KOPT-K1 (cell line): Measurements from ENCODE around the gene KRT82.

Experiments used
- H3K27ac ChIP-seq: fragments of 200-600 bp; sonication (generic); 2 replicates; pipeline ENCODE4 v1.5.1; 2016; ENCODE audit warnings: antibody characterized with exemption, mild to moderate bottlenecking, low read depth, low read length; ENCODE audit not compliant: poor library complexity, severe bottlenecking
- H3K36me3 ChIP-seq: fragments of 200-600 bp; sonication (generic); 2 replicates; pipeline ENCODE4 v1.5.1; 2017; ENCODE audit warnings: antibody characterized with exemption, mild to moderate bottlenecking, low read length, moderate library complexity; ENCODE audit not compliant: insufficient read depth
- H3K9me3 ChIP-seq: fragments of 200-600 bp; sonication (generic); 2 replicates; pipeline ENCODE4 v1.5.1; 2017; ENCODE audit warnings: antibody characterized with exemption, low read length, mild to moderate bottlenecking; ENCODE audit not compliant: insufficient read depth, poor library complexity, severe bottlenecking

KRT82 gene

DNA sequence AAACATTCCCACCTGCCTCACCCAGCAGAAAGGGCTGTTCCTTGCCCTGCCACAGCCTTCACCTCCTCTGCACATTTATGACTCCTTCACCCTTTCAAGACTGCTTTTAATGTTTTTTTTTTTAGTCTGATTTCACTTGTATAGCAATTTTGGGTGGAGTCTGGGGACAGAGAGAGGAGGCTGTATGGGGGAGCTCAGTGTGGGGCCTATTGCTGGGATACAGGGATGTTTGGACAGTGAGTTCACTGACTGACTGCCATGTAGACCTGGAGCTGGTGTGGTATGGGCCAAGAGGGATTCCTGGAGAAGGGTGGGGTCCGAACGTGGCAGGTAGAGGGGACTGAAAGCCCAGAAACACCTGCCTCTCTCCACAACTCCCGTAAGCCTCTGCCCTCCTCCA lies 36.9 kb downstream of the KRT82 start:
- H3K27ac ChIP-seq, result no peak overlapping the region
- H3K9me3 ChIP-seq, result peaks cover 7% of the 10 kb centered on the region
- no peaks in the 10 kb centered on the region for H3K36me3 ChIP-seq

DNA sequence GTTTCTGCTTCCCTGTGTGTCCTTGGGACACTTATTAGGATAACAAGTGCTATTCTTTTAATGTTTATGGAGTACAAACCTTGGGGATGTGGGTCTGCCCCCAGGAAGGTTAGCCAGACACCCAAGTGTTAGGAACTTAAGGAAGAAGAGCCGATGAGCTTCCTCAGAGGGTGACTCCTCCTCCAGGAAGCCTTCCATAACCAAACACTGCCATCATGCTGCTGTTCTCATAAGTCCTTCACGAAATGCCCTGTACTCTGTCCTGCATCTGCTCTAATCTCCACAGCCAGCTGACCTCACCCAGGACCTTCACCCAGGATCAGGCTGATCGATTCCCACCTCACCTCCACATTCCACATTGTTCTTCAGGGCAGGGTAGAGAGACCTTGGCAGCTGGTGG lies 37.6 kb downstream of the KRT82 start:
- no peaks in the 10 kb centered on the region for H3K9me3 ChIP-seq
- no peaks in the 10 kb centered on the region for H3K36me3 ChIP-seq
- no peak overlapping the region for H3K27ac ChIP-seq

- H3K9me3 ChIP-seq, result no peaks in the 10 kb centered on the region
- no peaks in the 10 kb centered on the region for H3K36me3 ChIP-seq
- no peak overlapping the region for H3K27ac ChIP-seq
Observed at GRCh38 chr12:52367876-52368275, 38.3 kb downstream of the KRT82 start.

DNA sequence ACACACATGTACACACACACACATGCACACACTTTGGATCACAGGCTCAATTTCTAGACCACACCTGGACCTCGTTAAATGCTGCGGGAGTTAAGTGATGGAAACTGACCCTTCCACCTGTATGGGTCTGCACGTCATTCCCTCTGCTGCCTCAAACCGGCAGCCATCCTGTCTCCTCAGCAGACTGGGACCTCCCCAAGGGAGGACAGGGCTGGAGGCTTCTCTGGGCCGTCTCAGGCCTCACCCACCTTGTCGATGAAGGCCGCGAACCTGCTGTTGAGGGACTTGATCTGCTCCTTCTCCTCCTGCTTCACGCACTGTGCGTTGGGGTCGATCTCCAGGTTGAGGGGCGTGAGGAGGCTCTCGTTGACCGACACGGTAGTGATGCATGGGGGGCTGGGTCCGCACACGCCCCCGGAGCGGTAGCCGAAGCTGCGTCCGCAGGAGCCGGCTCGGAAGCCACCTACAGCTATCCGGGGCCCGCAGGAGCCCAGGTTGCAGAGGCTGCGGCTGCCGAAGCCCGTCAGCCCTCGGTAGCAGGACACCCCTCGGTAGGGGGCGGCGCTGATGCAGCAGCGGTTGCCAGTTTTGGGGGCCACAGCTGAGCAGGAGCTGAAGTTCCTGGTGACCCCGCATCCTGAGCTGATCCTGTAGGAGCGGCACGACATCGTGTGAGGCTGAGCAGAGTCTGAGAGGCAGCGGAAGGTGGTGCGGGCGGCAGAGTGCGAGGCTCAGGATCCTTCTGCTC lies 39.2 kb downstream of the KRT82 start, which contains the start of gene KRT85:
Gene KRT85 (minus strand): TSS at position 744 of the 748 bp plus-strand sequence. CDS start 76 bp downstream, at position 668.
- H3K9me3 ChIP-seq, result no peaks in the 10 kb centered on the region
- no peak within 1 kb of the TSS for H3K27ac ChIP-seq
- no peaks in the 10 kb centered on the region for H3K36me3 ChIP-seq

GRCh38 chr12:52364901-52365489 lies 41.1 kb downstream of the KRT82 start:
- Histone ChIP-seq H3K36me3 (no peaks in the 10 kb centered on the region), H3K27ac (no peak overlapping the region), H3K9me3 (no peaks in the 10 kb centered on the region)

DNA sequence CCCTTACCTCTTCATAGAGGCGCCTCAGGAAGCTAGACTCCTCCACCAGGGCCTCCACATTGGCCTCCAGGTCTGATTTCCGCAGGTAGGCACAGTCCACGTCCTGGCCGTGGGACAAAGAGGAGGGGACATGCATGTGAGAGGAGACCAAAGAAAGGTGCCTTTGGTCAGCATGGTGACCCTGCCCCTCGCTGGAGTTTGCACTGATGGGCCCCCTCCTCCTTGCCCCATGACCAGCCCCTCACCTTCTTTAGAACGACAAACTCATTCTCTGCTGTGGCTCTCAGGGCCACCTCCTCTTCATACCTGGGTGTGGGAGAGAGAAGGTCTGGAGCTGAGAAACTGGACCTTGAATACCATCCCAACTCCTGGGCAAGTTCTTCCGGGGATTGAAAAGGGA lies 42.1 kb downstream of the KRT82 start:
- Histone ChIP-seq H3K36me3 (no peaks in the 10 kb centered on the region), H3K27ac (no peak overlapping the region), H3K9me3 (no peaks in the 10 kb centered on the region)

DNA sequence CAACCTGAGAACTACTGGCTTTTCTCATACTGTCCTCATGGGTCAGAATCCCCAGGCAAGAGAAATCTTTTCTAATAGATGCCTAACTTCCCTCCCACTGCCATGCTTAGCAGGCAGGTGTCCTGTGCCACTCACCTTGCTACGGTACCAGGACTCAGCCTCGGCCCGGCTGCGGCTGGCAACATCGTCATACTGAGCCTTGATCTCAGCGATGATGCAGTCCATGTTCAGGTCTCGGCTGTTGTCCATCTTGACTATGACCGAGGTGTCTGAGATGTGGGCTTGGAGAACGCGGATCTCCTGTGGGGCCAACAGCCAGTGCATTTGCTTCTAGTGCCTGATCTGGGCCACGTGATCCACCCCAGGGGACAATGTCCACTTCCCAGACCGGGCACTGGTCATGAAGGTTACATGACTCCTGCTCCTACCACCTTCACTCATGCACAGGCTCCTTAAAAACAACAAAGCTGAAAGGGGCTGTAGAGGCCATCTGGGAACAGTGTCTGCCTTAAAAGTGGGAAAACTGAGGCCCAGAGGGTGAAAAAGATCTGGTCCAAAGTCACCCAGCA lies 42.9 kb downstream of the KRT82 start:
- Histone ChIP-seq H3K36me3 (no peaks in the 10 kb centered on the region), H3K9me3 (no peaks in the 10 kb centered on the region), H3K27ac (no peak overlapping the region)

DNA sequence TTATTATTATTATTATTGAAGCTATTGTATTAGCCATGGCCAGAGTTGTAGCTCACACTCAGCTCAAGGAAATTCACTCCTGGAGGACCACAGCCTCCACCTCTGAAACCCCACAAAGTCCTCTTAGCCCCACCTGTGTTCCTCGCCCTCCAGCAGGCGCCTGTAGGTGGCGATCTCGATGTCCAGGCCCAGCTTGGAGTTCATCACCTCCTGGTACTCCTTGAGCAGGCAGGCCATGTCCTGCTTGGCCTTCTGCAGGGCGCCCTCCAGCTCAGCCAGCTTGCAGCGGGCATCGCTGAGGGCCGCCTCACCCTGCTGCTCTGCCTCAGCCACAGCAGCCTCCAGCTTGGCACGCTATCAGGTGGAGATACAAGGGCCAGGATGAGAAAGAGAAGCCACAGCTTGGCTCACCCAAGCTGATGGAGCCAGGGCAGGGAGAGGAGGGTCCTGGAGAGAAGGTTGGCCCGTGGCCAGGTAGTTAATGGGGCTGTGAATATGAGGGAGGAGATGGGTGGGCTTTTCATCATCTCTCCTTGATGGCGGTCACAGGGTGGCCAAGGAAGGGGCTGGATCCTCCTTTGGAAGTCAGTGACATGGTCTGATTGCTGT lies 43.9 kb downstream of the KRT82 start:
- Histone ChIP-seq H3K36me3 (no peaks in the 10 kb centered on the region), H3K9me3 (no peaks in the 10 kb centered on the region), H3K27ac (no peak overlapping the region)

DNA sequence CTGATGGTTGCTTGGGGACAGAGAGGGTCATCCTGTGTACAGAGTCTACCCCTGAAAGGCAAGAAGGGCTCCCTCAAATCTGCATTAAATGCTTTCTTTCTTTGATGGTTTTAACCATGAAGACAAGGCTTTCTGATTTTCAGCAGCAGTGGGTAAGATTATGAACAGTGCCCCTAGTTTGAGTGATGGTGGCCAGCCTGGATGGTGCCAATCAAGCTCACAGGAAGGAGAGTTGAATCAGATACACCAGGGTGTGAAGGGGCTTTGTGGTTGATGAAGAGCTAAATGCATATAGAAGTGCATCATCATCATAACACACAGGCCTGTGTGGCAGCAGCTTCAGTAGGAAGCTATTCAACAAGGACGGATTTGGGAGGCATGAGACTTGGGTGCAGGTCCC lies 44.6 kb downstream of the KRT82 start:
- Histone ChIP-seq H3K27ac (no peak overlapping the region), H3K36me3 (no peaks in the 10 kb centered on the region), H3K9me3 (no peaks in the 10 kb centered on the region)

DNA sequence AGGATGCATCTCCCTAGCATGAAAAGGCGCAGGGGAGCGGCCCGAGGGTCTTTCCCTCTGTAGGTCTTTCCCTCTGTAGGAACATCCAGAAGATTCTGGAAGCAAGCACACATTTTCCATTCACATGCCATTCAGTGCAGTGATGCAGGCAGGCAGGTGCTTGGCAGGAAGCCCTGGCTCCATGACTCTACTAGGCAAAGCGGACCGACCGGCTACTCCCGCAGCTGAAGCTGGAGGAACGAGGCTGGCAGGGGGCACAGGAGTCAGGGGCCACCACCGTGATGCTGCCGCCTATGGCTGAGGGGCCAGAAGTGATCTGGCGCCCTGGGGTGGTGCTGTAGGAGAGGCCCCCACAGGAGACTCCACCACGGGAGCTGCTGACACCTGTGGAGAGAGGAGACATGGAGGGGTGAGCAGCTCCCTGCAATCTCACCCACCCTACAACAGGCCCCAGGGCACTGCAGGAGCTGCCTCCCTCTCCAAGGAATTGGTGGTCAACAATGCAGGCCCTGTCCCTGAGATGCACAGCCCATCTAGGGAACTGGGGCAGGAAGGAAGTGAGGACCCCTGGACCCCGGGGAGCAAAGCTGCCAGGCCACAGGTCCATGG lies 45.4 kb downstream of the KRT82 start:
- Histone ChIP-seq H3K9me3 (no peaks in the 10 kb centered on the region), H3K36me3 (no peaks in the 10 kb centered on the region)

DNA sequence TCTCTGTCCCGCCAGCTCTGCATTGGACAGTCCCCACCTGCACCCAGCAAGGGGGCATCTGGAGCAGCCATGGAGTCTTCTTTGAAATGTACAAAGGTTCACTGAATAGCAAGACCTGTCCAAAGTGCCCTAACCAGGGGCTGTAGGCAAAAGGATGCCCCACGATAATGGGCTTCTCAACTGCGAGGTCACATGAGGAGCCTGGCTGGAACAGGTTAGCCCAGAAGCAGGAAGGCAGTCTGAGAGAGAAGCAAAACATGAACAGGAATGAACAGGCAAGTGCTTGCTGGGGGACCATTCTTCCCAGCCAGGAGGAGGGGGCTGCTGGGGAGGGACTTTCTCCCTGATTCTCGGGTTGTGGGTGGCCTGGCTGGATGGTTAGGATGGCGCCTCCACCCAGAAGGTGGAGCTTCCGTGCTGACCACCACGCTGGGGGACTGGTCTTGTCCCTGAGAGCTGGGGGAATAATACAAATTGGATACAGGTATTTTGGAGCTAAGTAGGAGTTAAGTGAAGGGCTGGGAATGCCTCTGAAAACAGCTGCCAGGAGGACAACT lies 46.0 kb downstream of the KRT82 start:
- Histone ChIP-seq H3K36me3 (no peaks in the 10 kb centered on the region), H3K27ac (no peak overlapping the region), H3K9me3 (no peaks in the 10 kb centered on the region)

More for the DNA sequence above, 45.4 kb downstream of the KRT82 start:
- H3K27ac ChIP-seq, result no peak overlapping the region

- Histone ChIP-seq H3K27ac (no peak overlapping the region), H3K9me3 (no peaks in the 10 kb centered on the region), H3K36me3 (no peaks in the 10 kb centered on the region)
Observed at GRCh38 chr12:52359621-52360061, 46.5 kb downstream of the KRT82 start.

- no peaks in the 10 kb centered on the region for H3K9me3 ChIP-seq
- no peaks in the 10 kb centered on the region for H3K36me3 ChIP-seq
- no peak overlapping the region for H3K27ac ChIP-seq
Observed at GRCh38 chr12:52358575-52359350, 47.4 kb downstream of the KRT82 start.
